Astrocyte (in vitro differentiated cells and primary cell): Measurements from ENCODE around the gene SIK3. TPM values are rescaled to one million over a fixed set of nuclear protein-coding genes. Genes with fewer than 3 reads are reported as not detected.
"Not testable (repeated sequence)": the region's sequence is repeated elsewhere in the genome, so short reads cannot be mapped to it uniquely, and the experiment has no call there.

ENCODE experiments used
- DNase-seq: peaks from one replicate; pipeline ENCODE4 v3.0.0-alpha.2; 2010; ENCODE audit warnings: low read depth
- FAIRE-seq: peaks from 2 replicates; lab custom pipeline; 2011; peaks lifted over from hg19 to GRCh38; lab: Jason Lieb, UNC
- H2AFZ ChIP-seq: 2 replicates; pipeline ENCODE4 v1.6.0; 2012; ENCODE audit warnings: low read depth, low read length, inconsistent platforms
- H3K27ac ChIP-seq: 2 replicates; pipeline ENCODE4 v1.5.1; 2011; ENCODE audit warnings: low read depth, low read length, inconsistent platforms
- H3K27me3 ChIP-seq: 2 replicates; pipeline ENCODE4 v1.6.0; 2011; ENCODE audit warnings: low read length, inconsistent platforms; ENCODE audit not compliant: insufficient read depth
- H3K36me3 ChIP-seq: 2 replicates; pipeline ENCODE4 v1.5.1; 2011; ENCODE audit warnings: low read length, inconsistent platforms; ENCODE audit not compliant: insufficient read depth
- H3K4me1 ChIP-seq: 2 replicates; pipeline ENCODE4 v1.5.1; 2011; ENCODE audit warnings: low read length, inconsistent platforms; ENCODE audit not compliant: insufficient read depth
- H3K4me2 ChIP-seq: 2 replicates; pipeline ENCODE4 v1.6.0; 2012; ENCODE audit warnings: low read length, inconsistent platforms
- H3K4me3 ChIP-seq: 2 replicates; pipeline ENCODE4 v1.5.1; 2011; ENCODE audit warnings: low read depth, mild to moderate bottlenecking, low read length, inconsistent platforms; ENCODE audit not compliant: insufficient read depth
- H3K79me2 ChIP-seq: 2 replicates; pipeline ENCODE4 v1.6.0; 2012; ENCODE audit warnings: mild to moderate bottlenecking, low read length, inconsistent platforms; ENCODE audit not compliant: insufficient read depth
- H3K9ac ChIP-seq: 2 replicates; pipeline ENCODE4 v1.6.0; 2012; ENCODE audit warnings: mild to moderate bottlenecking, low read length, inconsistent platforms
- H3K9me3 ChIP-seq: 2 replicates; pipeline ENCODE4 v1.5.1; 2012; ENCODE audit warnings: low read depth, mild to moderate bottlenecking, low read length, inconsistent platforms; ENCODE audit not compliant: insufficient read depth
- H4K20me1 ChIP-seq: 2 replicates; pipeline ENCODE4 v1.6.0; 2012; ENCODE audit warnings: low read length, inconsistent platforms; ENCODE audit not compliant: insufficient read depth
- H3K27ac Mint-ChIP-seq: one replicate; pipeline ENCODE4 v1.8.0; 2021; ENCODE audit warnings: mild to moderate bottlenecking, mixed read lengths; ENCODE audit not compliant: unreplicated experiment
- H3K27me3 Mint-ChIP-seq: one replicate; pipeline ENCODE4 v1.8.0; 2021; ENCODE audit warnings: low read depth, mixed read lengths; ENCODE audit not compliant: unreplicated experiment
- H3K36me3 Mint-ChIP-seq: one replicate; pipeline ENCODE4 v1.8.0; 2021; ENCODE audit warnings: low read depth, mixed read lengths; ENCODE audit not compliant: unreplicated experiment
- H3K4me1 Mint-ChIP-seq: one replicate; pipeline ENCODE4 v1.8.0; 2021; ENCODE audit warnings: low read depth, mixed read lengths; ENCODE audit not compliant: unreplicated experiment
- H3K4me3 Mint-ChIP-seq: one replicate; pipeline ENCODE4 v1.8.0; 2021; ENCODE audit warnings: mild to moderate bottlenecking, moderate library complexity, mixed read lengths; ENCODE audit not compliant: unreplicated experiment
- H3K9me3 Mint-ChIP-seq: one replicate; pipeline ENCODE4 v1.8.0; 2021; ENCODE audit warnings: mild to moderate bottlenecking, mixed read lengths; ENCODE audit not compliant: unreplicated experiment
- CTCF ChIP-seq: IDR thresholded peaks from 2 replicates; pipeline ENCODE4 v1.5.1; 2011; ENCODE audit warnings: low read depth, mild to moderate bottlenecking, inconsistent platforms, low read length, moderate library complexity; ENCODE audit not compliant: insufficient read depth
- EZH2 ChIP-seq: IDR thresholded peaks from 2 replicates; pipeline ENCODE4 v1.6.1; 2012; ENCODE audit warnings: mild to moderate bottlenecking, low read length, inconsistent platforms; ENCODE audit not compliant: insufficient read depth
- total RNA-seq: library from RNA; stranded (reverse); gene quantifications from 2 replicates; pipeline ENCODE4 v1.2.1, GENCODE V29; 2021

The SIK3 gene
- total RNA-seq, 1 donor from 2014 or later = 34.4 TPM

- no peak overlapping the region for H3K27ac ChIP-seq
- no peak for DNase-seq
- no peak overlapping the region for H2AFZ ChIP-seq
- H3K9me3 Mint-ChIP-seq = no peaks in the 10 kb centered on the region
- no peak overlapping the region for H3K4me3 Mint-ChIP-seq
- peaks cover 2% of the 10 kb centered on the region for H3K4me1 Mint-ChIP-seq
- H3K79me2 ChIP-seq = no peaks in the 10 kb centered on the region
- H3K27me3 ChIP-seq = no peaks in the 10 kb centered on the region
- FAIRE-seq = no peak
- no peaks in the 10 kb centered on the region for H3K27me3 Mint-ChIP-seq
- no peaks in the 10 kb centered on the region for H3K9me3 ChIP-seq
- no peaks in the 10 kb centered on the region for H3K36me3 ChIP-seq
- H3K27ac Mint-ChIP-seq = no peak overlapping the region
- TF ChIP-seq CTCF (no peak), EZH2 (no peak)
- H3K4me2 ChIP-seq = no peak overlapping the region
- no peak overlapping the region for H3K9ac ChIP-seq
- no peaks in the 10 kb centered on the region for H4K20me1 ChIP-seq
- no peaks in the 10 kb centered on the region for H3K4me1 ChIP-seq
- no peak overlapping the region for H3K4me3 ChIP-seq
- no peaks in the 10 kb centered on the region for H3K36me3 Mint-ChIP-seq
Measured at GRCh38 chr11:117134431-117134830, 36.2 kb upstream of the SIK3 start.

GRCh38 chr11:117130879-117131278, 32.7 kb upstream of the SIK3 start:
- no peak overlapping the region for H3K9ac ChIP-seq
- Mint-ChIP-seq H3K27me3 (peaks cover 17% of the 10 kb centered on the region), H3K9me3 (no peaks in the 10 kb centered on the region), H3K27ac (no peak overlapping the region), H3K4me3 (no peak overlapping the region), H3K36me3 (no peaks in the 10 kb centered on the region), H3K4me1 (no peaks in the 10 kb centered on the region)
- H3K27me3 ChIP-seq = peaks cover 19% of the 10 kb centered on the region
- H3K9me3 ChIP-seq = no peaks in the 10 kb centered on the region
- H3K27ac ChIP-seq = no peak overlapping the region
- no peak for TF ChIP-seq CTCF
- no peaks in the 10 kb centered on the region for H3K79me2 ChIP-seq
- no peaks in the 10 kb centered on the region for H4K20me1 ChIP-seq
- H3K36me3 ChIP-seq = no peaks in the 10 kb centered on the region
- DNase-seq (no peak), FAIRE-seq (no peak)
- H3K4me2 ChIP-seq = no peak overlapping the region
- no peaks in the 10 kb centered on the region for H3K4me1 ChIP-seq
- no peak overlapping the region for H3K4me3 ChIP-seq
- H2AFZ ChIP-seq = no peak overlapping the region

GRCh38 chr11:117130396-117130795, 32.2 kb upstream of the SIK3 start:
- H2AFZ ChIP-seq, H3K27ac Mint-ChIP-seq, DNase-seq, H3K4me1 ChIP-seq, H3K79me2 ChIP-seq, H3K9me3 Mint-ChIP-seq, H3K9me3 ChIP-seq, H3K4me3 Mint-ChIP-seq, H3K36me3 Mint-ChIP-seq, H4K20me1 ChIP-seq, H3K9ac ChIP-seq, H3K4me1 Mint-ChIP-seq, H3K27ac ChIP-seq, FAIRE-seq, H3K4me2 ChIP-seq, H3K36me3 ChIP-seq, H3K4me3 ChIP-seq: not testable (repeated sequence)
- H3K27me3 Mint-ChIP-seq = peaks cover 20% of the 10 kb centered on the region
- peaks cover 19% of the 10 kb centered on the region for H3K27me3 ChIP-seq
